Adipose tissue (tissue), 3 donors: Measurements from ENCODE around the gene DBNL. TPM values are rescaled to one million over a fixed set of nuclear protein-coding genes. Genes with fewer than 3 reads are reported as not detected.

ENCODE experiments used
- H3K27ac ChIP-seq: one replicate; pipeline ENCODE4 v1.5.1; 2013; ENCODE audit warnings: low read depth, low read length
- WGBS, 3 donors: extraction: QIAGEN DNeasy Blood & Tissue Kit; methylation state at CpG; one replicate each; pipeline ENCODE4 v1.1.7; 2013; 5-methylcytosine and 5-hydroxymethylcytosine counted together
- polyA plus RNA-seq, 3 donors: library from polyadenylated mRNA; stranded (reverse); fragments of 200-250 nt; gene quantifications; one replicate each; pipeline ENCODE4 v1.2.3, GENCODE V29; 2013
- donor health status: healthy with polysubstance abuse.
- donor health status: Bipolar disorder and iron deficiency.
- donor health status: healthy.

Gene DBNL
- polyA plus RNA-seq, 3 donors = 39.4 to 111 (median 101) TPM

DNA sequence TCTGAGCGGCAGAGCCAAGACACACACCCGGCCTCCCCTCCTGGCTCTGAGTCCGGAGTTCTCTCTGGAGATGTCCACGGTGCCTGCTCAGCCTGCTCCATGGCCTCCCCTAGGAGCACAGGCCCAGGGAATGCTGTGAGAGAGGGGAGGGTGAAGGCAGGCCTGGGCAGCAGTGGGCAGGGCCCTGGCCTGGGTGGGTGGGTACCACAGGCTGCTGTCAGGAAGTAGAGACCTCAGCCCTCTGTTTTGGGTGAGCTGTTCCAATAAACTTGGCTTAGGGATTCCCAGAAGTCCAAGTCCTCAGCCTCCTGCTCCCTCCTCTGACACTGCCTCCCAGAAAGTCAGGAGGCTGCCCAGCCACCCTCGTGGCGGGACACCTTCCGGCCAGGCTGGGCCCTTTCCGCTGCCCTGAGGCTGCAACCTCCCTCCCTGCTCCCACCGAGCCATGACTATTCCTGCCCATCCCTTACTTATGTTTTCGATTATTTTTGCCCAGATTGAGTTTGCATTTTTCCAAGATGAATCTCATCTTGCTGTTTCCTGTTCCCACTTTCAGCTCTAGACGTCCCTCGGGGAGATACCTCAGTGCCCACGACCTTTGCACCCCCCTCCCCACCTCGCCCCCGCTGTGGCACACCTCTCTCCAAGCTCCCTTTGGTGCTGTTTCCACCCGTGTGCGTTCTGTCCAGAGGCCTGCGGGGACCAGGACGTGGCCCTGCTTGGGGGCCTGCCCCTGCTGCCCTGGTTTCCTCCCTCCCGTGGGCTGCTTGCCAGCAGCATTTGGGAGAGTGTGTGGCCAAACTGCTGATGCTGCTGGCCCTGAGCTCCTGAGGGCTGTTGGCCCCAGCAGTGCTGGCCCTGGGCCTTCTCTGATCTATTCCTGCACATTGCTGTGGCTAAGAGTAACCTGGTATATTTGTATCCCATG lies 43.7 kb downstream of the DBNL start:
- no peak overlapping the region for H3K27ac ChIP-seq
- 41 to 59% (median 45%) methylated on average over 20 of the region's 20 CpGs for WGBS, 3 donors

- WGBS, 3 donors = 75 to 80% (median 80%) methylated on average over 6 of the region's 6 CpGs
- H3K27ac ChIP-seq = no peak overlapping the region
Measured at GRCh38 chr7:44093102-44093641, 48.7 kb downstream of the DBNL start.

GRCh38 chr7:44094365-44094764 lies 49.9 kb downstream of the DBNL start:
- 50 to 59% (median 53%) methylated on average over 2 of the region's 2 CpGs for WGBS, 3 donors
- no peak overlapping the region for H3K27ac ChIP-seq

DNA sequence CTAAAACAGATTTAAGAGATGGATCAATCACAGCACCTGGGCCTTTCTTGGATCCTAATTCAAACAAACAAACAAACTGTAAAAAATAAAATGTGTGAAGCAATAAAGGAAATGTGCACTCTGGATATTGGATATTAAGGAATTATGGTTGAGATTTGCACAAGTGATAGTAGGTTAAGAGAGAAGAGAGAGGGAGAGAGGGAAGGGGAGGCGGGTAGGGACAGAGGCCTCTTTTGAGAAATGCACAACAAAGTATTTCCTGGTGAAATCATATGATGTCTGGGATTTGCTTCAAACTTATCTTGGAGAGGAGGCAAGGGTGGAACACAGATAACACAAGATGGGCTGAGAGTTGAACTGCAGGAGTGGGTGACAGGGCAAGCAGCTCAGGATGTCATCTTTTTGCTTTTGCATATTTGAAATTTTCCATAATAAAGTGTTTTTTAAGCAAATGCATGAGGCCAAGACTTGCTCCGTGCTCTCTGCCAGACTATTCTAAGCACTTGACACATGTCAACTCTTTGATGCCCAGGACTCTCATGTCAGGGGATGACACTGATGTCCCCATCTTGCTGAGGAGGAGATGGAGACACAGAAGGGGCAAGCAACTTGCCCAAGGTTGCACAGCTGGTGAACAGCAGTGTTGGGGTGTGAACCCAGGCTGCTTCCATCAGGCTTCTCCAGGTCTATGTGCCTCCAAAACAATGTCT lies 50.5 kb downstream of the DBNL start:
- 47 to 71% (median 63%) methylated on average over 2 of the region's 2 CpGs for WGBS, 3 donors

DNA sequence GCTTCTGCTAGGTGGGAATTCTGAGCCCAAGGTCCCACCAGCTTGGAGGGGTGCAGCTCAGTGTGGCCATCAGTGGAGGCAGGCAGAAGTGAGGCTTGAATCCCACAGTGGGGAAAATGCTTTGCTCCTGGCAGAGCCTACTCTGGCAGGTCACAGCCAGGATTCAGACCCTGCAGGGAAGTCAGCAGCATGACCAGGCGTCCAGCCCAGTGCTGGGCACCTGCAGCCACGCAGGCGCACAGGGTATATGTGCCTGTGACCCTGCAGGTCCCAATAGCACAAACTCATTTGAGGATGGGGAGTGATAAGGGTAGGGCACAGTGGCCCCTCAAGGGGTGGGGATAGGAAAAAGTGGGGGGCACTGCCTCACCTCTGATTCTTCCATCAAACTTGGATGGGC lies 51.3 kb downstream of the DBNL start:
- WGBS, 3 donors = 83 to 96% (median 89%) methylated on average over 3 of the region's 3 CpGs
- H3K27ac ChIP-seq = no peak overlapping the region

More for the DNA sequence above, 50.5 kb downstream of the DBNL start:
- H3K27ac ChIP-seq = no peak overlapping the region

DNA sequence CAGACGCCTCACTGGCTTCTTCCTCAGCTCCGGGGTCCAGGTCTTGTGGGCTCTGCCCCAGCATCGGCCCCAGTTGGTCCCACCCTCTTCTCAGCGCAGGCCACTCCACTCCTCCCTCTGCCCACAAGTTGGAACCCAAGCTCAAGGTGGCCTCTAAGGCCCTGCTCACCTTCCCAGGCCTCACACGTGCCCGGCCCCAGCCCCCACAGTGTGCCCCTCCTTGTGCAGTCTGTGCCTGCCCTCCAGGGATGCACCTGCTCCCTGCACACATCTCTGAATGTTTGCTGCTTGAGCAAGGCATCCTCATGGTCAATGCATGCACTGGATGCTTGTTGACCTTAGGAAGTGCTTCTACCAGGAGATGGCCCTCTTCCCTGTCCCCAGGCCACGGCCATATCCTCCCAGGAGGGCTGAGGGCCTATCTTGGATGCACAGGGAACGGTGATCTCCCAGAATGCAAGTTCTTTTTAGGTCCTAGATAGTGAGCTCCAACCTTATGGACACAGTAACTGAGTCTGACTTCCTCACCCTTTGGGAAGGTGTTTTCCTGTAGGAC lies 51.9 kb downstream of the DBNL start:
- 71 to 87% (median 83%) methylated on average over 7 to 8 of the region's 8 CpGs for WGBS, 3 donors
- no peak overlapping the region for H3K27ac ChIP-seq

DNA sequence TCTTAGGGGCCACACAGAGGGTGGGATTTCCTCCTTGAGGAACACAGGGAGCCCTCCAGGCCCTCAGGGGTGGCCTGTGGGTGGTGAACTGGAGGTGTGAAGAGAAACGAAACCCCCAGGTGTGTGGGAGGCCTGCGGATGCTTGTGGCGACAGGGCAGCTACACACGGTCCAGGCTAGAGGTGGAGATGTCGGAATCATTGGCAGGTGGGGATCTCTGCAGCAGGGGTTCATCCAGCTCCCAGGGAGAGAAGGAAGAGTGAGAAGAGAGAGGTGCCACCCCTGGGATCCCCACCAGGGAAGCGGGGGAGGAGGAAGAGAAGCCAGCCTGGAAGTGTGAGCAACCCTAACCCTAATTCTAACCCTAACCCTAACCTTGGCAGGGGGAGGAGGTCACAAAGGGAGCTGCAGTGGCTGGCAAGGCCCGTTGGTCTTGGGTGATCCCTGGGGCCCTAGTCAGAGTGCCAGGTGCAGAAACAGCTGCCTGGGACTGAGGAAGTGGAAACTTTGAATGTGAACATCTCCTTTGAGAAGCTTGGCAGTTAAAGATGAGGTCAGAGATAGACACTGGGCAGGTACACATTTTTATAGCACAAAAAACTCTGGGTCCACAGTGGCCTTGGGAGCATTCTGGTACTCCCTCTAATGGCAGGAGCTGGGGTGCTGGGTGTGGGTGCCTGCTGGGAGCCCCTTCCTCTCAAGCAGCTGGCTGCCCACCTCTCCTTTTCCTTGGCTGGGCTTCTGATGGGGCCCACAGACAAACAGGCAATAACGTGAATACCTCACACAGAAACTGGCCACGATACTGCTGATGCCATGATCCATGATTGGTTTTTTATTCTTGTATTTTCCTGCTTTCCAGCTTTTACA lies 52.8 kb downstream of the DBNL start:
- no peak overlapping the region for H3K27ac ChIP-seq
- 76 to 85% (median 78%) methylated on average over 9 of the region's 9 CpGs for WGBS, 3 donors

GRCh38 chr7:44098092-44099068 lies 53.9 kb downstream of the DBNL start:
- 83 to 90% (median 84%) methylated on average over 6 of the region's 6 CpGs for WGBS, 3 donors
- H3K27ac ChIP-seq = no peak overlapping the region

DNA sequence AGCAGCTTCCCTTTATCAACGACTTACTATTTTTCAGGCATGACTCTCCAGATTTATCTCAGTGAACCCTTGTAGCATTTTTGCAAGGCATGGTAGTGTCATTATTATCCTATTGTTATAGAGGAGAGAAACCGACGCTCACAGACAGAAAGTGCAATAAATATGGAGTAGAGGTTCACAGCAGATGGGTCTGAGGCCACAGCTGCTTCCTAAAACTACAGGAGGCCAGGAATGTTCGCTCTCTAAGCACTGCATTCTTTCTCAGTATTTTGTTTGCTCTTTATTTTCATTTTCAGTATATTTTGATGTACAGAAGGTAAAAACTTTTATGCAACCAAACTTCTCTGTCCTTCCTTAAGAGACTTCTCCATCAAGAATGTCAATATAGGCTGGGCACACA lies 55.2 kb downstream of the DBNL start:
- no peak overlapping the region for H3K27ac ChIP-seq
- 56 to 65% (median 56%) methylated on average over 4 of the region's 4 CpGs for WGBS, 3 donors

DNA sequence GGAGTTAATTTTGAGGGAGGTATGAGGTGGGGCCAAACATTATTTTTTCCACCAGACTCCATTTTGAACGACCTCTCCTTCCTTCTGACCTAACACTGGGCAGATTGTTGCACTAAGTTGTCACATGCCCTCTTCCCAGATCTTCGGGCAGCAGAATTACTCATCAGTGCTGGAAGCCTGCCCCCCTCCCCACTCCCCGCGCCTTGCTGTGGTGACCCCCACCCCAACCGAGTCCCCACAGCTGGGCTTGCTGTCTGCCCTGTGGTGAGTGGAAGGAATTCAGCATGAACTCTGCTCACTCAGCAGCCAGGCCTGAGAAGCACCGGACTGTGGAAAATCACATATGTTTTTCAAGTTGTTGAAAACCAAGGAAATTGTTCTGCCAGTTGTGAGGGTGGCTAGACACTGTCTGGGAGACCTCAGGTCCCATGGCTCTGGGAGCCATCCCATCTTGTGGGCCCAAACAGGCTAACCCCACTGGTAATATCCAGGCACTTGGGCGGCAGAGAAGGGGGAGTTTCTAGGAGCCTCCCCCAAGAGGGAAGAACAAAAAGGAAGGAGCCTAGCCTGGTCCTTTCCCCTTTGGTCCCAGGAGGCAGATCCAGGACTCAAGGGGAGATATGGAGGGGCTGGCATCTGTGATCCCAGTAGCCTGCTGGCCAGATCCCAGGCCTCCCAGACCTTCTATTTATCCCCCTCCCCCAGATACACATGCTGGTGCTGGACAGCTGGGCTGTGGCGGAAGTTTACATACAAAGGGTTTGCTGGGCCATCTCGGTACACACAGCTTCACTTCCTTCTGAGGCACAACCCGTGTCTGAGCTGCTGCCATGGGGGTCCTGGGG lies 56.2 kb downstream of the DBNL start:
- 59 to 70% (median 63%) methylated on average over 10 of the region's 10 CpGs for WGBS, 3 donors

DNA sequence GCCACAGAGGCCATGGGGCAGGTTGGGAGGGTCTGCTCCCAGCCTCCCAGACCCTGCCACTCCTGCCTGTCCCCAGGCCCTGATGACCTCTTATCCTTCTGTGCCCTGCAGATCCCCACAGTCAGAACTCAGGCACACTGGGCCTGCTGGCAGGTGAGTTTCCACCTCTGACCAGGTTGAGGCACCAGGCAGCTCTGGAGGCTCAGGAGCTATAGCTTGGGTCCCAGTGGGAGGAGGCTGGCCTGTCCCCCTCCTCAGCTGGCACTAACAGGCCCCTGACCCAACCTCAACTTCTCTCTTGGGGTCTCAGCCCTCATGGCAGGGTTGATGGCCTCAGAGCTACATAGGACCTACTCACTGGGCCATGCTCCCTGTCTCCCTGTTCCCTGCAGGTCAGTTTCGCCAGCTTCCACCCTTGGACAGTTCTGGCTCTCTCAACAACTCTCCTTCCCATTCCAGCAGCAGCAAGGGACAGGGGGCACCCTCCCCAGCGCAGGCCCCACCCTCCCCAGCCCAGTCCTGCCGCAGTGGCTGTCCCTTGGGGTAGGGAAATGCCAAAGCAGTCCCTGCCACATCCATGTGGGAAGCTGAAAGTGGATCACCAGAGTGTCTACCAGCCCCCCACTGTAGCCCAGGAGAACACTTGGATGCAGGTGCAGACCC lies 56.9 kb downstream of the DBNL start:
- WGBS, 3 donors = 79 to 95% (median 88%) methylated on average over 3 of the region's 3 CpGs
- H3K27ac ChIP-seq = peak overlapping the region; percentile 43

More for the DNA sequence above, 56.2 kb downstream of the DBNL start:
- H3K27ac ChIP-seq = peak overlapping the region; percentile 41

GRCh38 chr7:44101966-44102845 lies 57.7 kb downstream of the DBNL start:
- WGBS, 3 donors = 85 to 90% (median 89%) methylated on average over 14 of the region's 14 CpGs
- H3K27ac ChIP-seq = peak overlapping the region; percentile 43

DNA sequence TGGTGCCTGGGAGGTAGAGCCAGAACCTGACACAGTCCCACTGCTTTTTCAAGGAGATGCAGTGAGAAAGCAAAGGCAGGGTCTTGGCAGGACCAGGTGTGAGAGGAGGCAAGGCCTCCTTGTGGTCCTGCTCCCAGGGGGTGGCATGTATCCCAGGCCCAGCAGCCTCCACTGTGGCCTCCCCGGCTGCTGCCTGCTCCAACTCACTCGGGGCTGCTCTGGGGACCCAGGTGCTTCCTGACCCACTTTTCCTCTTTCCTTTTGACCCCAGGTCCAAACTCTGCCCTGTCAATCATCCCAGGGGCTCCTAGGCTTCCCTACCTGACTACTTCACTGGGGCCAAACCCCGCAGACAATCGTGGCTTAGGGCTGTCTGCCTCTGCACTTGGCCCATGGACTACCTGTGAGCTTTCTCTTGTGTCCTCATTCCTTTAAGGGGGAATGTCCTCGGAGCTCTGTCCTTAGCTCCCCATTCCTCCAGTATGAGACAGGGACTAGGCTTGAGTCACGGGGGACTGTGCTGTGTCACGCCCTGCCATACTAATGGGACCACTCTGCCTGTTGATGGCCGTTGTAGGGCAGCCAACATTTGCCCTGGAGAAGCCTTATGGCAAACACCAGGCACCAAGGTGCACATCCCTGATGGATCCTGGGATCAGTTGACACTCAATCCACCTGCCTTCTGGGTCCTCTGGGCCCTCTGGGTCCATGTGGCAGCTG lies 58.5 kb downstream of the DBNL start:
- H3K27ac ChIP-seq = peak overlapping the region; percentile 23
- 77 to 87% (median 81%) methylated on average over 8 of the region's 8 CpGs for WGBS, 3 donors

DNA sequence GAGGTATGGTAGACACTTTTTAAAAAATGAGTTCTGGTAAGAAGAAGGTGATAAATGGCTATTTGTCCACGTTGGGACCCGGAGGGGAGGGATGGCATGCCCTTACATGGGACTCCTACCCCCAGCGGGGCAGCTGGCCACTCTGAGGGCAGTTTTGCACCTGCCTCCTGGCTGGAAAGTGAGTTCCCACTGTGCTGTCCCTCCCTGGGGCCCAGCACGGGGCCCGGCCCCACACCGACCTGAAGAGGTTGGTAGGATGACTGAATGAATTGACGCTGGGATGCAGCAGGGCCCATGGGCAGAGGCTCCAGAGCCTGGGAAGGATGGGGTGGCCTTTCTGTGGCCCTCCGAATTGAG lies 59.0 kb downstream of the DBNL start:
- no peak overlapping the region for H3K27ac ChIP-seq
- WGBS, 3 donors = 65 to 69% (median 66%) methylated on average over 8 of the region's 8 CpGs
